HepG2 (cell line): ENCODE results near the gene DLL4. TPM values are rescaled to one million over a fixed set of nuclear protein-coding genes. Genes with fewer than 3 reads are reported as not detected.

ENCODE experiments used
- ATAC-seq: fragments of 200-7000 bp; cut with Tn5 transposase; 3 replicates; pipeline ENCODE4 v1.9.1; 2020; ENCODE audit warnings: mild to moderate bottlenecking, moderate library complexity
- BruUV-seq: library from RNA; stranded (reverse); fragments of 400-500 nt; replicated peaks from 2 replicates; lab custom pipeline; 2021; lab: Mats Ljungman, UMichigan
- CTCF ChIA-PET: fragments of 300-600 bp; formaldehyde crosslinking; extraction: SDS; loops from one replicate; lab custom pipeline; 2021; ENCODE audit warnings: low total read pairs, inconsistent platforms, low intra/inter-chr PET ratio; lab: Yijun Ruan, JAX
- POLR2A ChIA-PET: fragments of 350-600 bp; sonication (Branson Sonifier 250); formaldehyde crosslinking; loops from one replicate; lab custom pipeline; 2020; ENCODE audit warnings: antibody characterized with exemption, inconsistent platforms; lab: Yijun Ruan, JAX
- DNase-seq: peaks from one replicate; pipeline ENCODE4 v3.0.0-alpha.2; 2015; ENCODE audit warnings: low spot score
- FAIRE-seq: peaks from 3 replicates; lab custom pipeline; 2011; peaks lifted over from hg19 to GRCh38; lab: Jason Lieb, UNC
- H2AFZ ChIP-seq: one replicate; pipeline ENCODE4 v1.6.1; 2011; ENCODE audit warnings: low read length, inconsistent platforms
- H3K27ac ChIP-seq: fragments of 300-600 bp; 3 replicates; pipeline ENCODE4 v1.8.0; 2011; ENCODE audit warnings: mixed run types, mild to moderate bottlenecking, mixed read lengths, low read length, inconsistent platforms; ENCODE audit not compliant: insufficient read depth; ENCODE audit errors: extremely low read length
- H3K27me3 ChIP-seq, 2 experiments: fragments of 200-600 bp in 1 of 2; 2 replicates in 1 of 2; 3 replicates in 1 of 2; pipeline versions ENCODE4 v1.6.0 to v1.8.0; 2011; ENCODE audit warnings: low read length in 2 of 2, mild to moderate bottlenecking in 2 of 2, moderate library complexity in 2 of 2, inconsistent platforms in 1 of 2; ENCODE audit not compliant: insufficient read depth in 2 of 2, control insufficient read depth in 1 of 2
- H3K36me3 ChIP-seq, 2 experiments: fragments of 200-600 bp in 1 of 2; replicated peaks in 1 of 2; 2 replicates in 1 of 2; 3 replicates in 1 of 2; pipeline versions ENCODE4 v1.5.1 to v1.8.0; 2011; ENCODE audit warnings: low read length in 2 of 2, inconsistent platforms in 1 of 2; ENCODE audit not compliant: insufficient read depth in 2 of 2, control insufficient read depth in 1 of 2
- H3K4me1 ChIP-seq: 2 replicates; pipeline ENCODE4 v1.5.1; 2012; ENCODE audit warnings: low read length, inconsistent platforms; ENCODE audit not compliant: insufficient read depth
- H3K4me2 ChIP-seq: 2 replicates; pipeline ENCODE4 v1.6.0; 2011; ENCODE audit warnings: low read depth, low read length, inconsistent platforms
- H3K4me3 ChIP-seq, 3 experiments: fragments of 200-600 bp in 1 of 3; sonication (generic), shearing (Covaris generic) in 1 of 3; replicated peaks in 1 of 3; 2 replicates each; pipeline ENCODE4 v1.5.1; 2011 to 2016; ENCODE audit warnings: low read length in 3 of 3, inconsistent platforms in 2 of 3, low read depth in 2 of 3, mild to moderate bottlenecking in 2 of 3, control low read depth in 1 of 3, mixed read lengths in 1 of 3; ENCODE audit not compliant: insufficient read depth in 1 of 3
- H3K79me2 ChIP-seq: one replicate; pipeline ENCODE4 v1.6.1; 2011; ENCODE audit warnings: low read length, inconsistent platforms; ENCODE audit not compliant: insufficient read depth
- H3K9ac ChIP-seq: 2 replicates; pipeline ENCODE4 v1.6.0; 2011; ENCODE audit warnings: mild to moderate bottlenecking, low read depth, low read length, inconsistent platforms; ENCODE audit not compliant: insufficient read depth
- H3K9me3 ChIP-seq: 2 replicates; pipeline ENCODE4 v1.5.1; 2012; ENCODE audit warnings: mild to moderate bottlenecking, low read length
- H4K20me1 ChIP-seq: 2 replicates; pipeline ENCODE4 v1.6.0; 2011; ENCODE audit warnings: inconsistent platforms, mild to moderate bottlenecking, low read length, moderate library complexity; ENCODE audit not compliant: insufficient read depth
- HMGXB4 ChIP-seq, 2 experiments: sonication (generic) in 1 of 2; formaldehyde crosslinking in 1 of 2; IDR thresholded peaks; 2 replicates each; pipeline versions ENCODE4 v1.4.0 to v1.6.1; 2018 to 2020; ENCODE audit warnings: missing genetic modification reagents in 2 of 2, borderline replicate concordance in 1 of 2, low read depth in 1 of 2, mild to moderate bottlenecking in 1 of 2, missing biosample characterization in 1 of 2
- HOXA9 ChIP-seq: sonication (generic); formaldehyde crosslinking; IDR thresholded peaks from 2 replicates; pipeline ENCODE4 v1.8.1; 2022; ENCODE audit warnings: missing genetic modification reagents, mild to moderate bottlenecking, moderate library complexity, borderline replicate concordance
- ZFP91 ChIP-seq: sonication (generic); formaldehyde crosslinking; IDR thresholded peaks from 2 replicates; pipeline ENCODE4 v1.9.0; 2022; ENCODE audit warnings: missing genetic modification reagents, mild to moderate bottlenecking, borderline replicate concordance
- ZNF772 ChIP-seq: sonication (generic); formaldehyde crosslinking; IDR thresholded peaks from 2 replicates; pipeline ENCODE4 v1.5.0; 2020; ENCODE audit warnings: mild to moderate bottlenecking, missing genetic modification reagents
- WGBS: methylation state at CpG from one replicate; pipeline ENCODE4 v1.1.6; 2017; ENCODE audit warnings: low lambda C conversion rate; 5-methylcytosine and 5-hydroxymethylcytosine counted together
- in situ Hi-C: cut with HindIII; loops from 2 replicates; pipeline ENCODE4 v1.10.0; 2017; ENCODE audit warnings: low pct_unique_long_range_greater_than_20kb; ENCODE audit not compliant: extremely low pct_ligation_motif_present
- intact Hi-C: fragments of 100-400 bp; cut with micrococcal nuclease; formaldehyde crosslinking; loops from one replicate; pipeline ENCODE4 v1.10.0; 2022; ENCODE audit not compliant: unreplicated experiment
- polyA plus RNA-seq, 8 experiments: library from polyadenylated mRNA; depleted of rRNA in 3 of 8; stranded (reverse) in 7 of 8; unstranded in 1 of 8; fragments of >200 nt; fragmentation: Illumina TruSeq in 4 of 8; extraction: Trizol in 4 of 8; gene quantifications; 2 replicates each; pipeline versions ENCODE4 v1.2.1 to v1.2.3, GENCODE V29; 2011 to 2016; ENCODE audit warnings: low read depth in 4 of 8, missing spikeins in 1 of 8, mixed read lengths in 1 of 8; ENCODE audit not compliant: insufficient read depth in 1 of 8
- total RNA-seq, 5 experiments: library from RNA; depleted of rRNA; stranded (reverse); fragments of >200 nt; fragmentation: Illumina TruSeq; extraction: Trizol; gene quantifications; 2 replicates each; pipeline ENCODE4 v1.2.3, GENCODE V29; 2016; ENCODE audit warnings: low read depth in 1 of 5
- TF ChIP-seq, protein P1 (sequence below): sonication (generic); formaldehyde crosslinking; IDR thresholded peaks from 2 replicates; pipeline ENCODE4 v1.4.0; 2020; ENCODE audit warnings: missing genetic modification reagents

Gene DLL4
- total and polyA plus RNA-seq, 2 of the 13 experiments (the other 11 are each of a cell fraction or from before 2014, with no cell fraction given) = 0.20 to 0.25 TPM

DNA sequence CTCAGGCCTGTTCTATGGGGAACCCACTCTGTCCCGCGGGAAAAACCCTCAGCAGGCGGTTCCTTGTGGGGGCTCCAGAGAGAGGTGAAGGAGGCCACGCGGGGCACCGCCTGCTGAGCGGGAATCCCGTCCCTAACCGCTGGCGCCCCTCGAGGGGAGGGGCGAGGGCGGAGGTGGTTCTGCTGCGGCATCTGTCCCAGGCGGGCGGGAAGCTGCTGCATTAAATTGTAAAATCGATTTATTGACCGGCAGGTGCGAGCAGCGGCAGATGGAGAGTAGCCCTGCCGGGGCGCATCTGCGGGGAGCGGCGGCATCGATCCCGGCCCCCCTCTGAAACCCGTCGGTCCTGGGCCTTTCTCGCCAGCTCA is 3.7 kb upstream of the DLL4 start (continued):
- TF ChIP-seq HMGXB4 (CRISPR knock-in tag; IDR thresholded peaks at IDR 0.05; ENCODE audit: borderline replicate concordance in 1 of 2, low read depth in 1 of 2) = no peak
- TF ChIP-seq, protein P1, sequence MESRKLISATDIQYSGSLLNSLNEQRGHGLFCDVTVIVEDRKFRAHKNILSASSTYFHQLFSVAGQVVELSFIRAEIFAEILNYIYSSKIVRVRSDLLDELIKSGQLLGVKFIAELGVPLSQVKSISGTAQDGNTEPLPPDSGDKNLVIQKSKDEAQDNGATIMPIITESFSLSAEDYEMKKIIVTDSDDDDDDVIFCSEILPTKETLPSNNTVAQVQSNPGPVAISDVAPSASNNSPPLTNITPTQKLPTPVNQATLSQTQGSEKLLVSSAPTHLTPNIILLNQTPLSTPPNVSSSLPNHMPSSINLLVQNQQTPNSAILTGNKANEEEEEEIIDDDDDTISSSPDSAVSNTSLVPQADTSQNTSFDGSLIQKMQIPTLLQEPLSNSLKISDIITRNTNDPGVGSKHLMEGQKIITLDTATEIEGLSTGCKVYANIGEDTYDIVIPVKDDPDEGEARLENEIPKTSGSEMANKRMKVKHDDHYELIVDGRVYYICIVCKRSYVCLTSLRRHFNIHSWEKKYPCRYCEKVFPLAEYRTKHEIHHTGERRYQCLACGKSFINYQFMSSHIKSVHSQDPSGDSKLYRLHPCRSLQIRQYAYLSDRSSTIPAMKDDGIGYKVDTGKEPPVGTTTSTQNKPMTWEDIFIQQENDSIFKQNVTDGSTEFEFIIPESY (CRISPR knock-in tag) = peak; percentile 34; the same call in 1 of the 2 replicates

DNA sequence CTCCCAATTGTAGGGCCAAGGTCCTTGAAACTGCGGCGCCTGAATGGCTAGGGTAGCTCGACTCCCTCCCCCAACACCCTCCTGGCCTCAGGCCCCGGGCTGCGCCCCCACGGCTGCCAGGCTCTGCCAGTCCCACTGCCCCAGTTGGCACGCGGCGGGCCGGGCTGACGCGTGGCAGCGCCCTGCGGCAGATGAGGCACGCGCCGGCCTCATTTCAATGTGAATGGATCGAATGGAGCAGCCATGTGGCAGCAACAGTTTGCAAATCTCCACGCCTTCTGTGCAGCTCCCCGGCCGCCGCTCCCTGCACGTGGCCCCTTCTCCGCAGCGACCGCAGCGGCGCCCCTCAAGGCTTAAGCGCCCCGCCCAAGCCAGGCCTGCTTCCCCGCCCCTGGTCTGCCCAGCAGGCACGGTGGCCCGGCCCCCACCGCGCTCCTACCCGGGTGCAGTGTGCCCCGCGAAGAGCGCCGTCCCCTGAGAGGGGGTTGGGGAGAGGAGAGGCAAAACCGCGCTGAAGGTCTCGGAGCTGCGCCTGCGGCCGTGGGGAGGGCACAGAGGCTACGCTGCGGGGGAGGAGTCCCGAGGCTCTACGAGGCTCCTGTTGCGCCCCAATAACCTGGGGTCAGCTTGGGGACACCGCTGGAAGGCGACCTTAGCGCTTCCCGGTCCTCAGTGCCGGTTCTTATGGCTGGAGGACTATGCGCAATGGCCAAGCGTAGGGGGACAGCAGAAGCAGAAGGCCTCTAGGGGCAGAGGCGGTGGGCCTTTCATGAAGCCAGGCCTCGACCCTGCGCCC is 3.1 kb upstream of the DLL4 start:
- ChIA-PET POLR2A (no interaction called here), CTCF (no interaction called here)
- FAIRE-seq = no peak
- Histone ChIP-seq H3K4me2 (peak overlapping the region; percentile 41; the same call in 1 of the 2 replicates), H3K27me3 (peaks cover 9 to 81% of the 10 kb centered on the region in 2 experiments), H3K36me3 (no peaks in the 10 kb centered on the region), H3K9me3 (no peaks in the 10 kb centered on the region), H2AFZ (no peak overlapping the region), H3K9ac (no peak overlapping the region), H3K27ac (no peak overlapping the region), H3K4me1 (peaks cover 78% of the 10 kb centered on the region), H4K20me1 (no peaks in the 10 kb centered on the region), H3K4me3 (peak overlapping the region in 1 of 3 experiments; percentile 36; a peak in 2 of 6 replicates), H3K79me2 (no peaks in the 10 kb centered on the region)
- intact Hi-C loops (no loop called here), in situ Hi-C loops (no loop called here)
- DNase-seq = no peak
- 30% methylated on average over 16 of the region's 61 CpGs for WGBS
- 0 out of 2 replicates have a peak, but pooled peaks have one; percentile 27 for TF ChIP-seq ZFP91 (CRISPR knock-in tag)
- TF ChIP-seq HOXA9 (CRISPR knock-in tag) = peak; percentile 34; the same call in 1 of the 2 replicates
- no peak for TF ChIP-seq ZNF772 (CRISPR knock-in tag)
- ATAC-seq = no peak
- no TSS peak for BruUV-seq
